OCI-LY7 (cell line): ENCODE measurements around the gene HES4. TPM values are rescaled to one million over a fixed set of nuclear protein-coding genes. Genes with fewer than 3 reads are reported as not detected.
"Not testable (repeated sequence)": the region's sequence is repeated elsewhere in the genome, so short reads cannot be mapped to it uniquely, and the experiment has no call there.

Experiments
- BruUV-seq: library from RNA; stranded (reverse); fragments of 400-500 nt; replicated peaks from 2 replicates; lab custom pipeline; 2021; lab: Mats Ljungman, UMichigan
- CTCF ChIA-PET: fragments of 300-600 bp; sonication (Branson Sonifier 250); formaldehyde crosslinking; loops from one replicate; lab custom pipeline; 2022; ENCODE audit warnings: antibody characterized with exemption; ENCODE audit not compliant: unreplicated experiment; lab: Charles Lee
- POLR2A ChIA-PET: fragments of 300-600 bp; sonication (Branson Sonifier 250); formaldehyde crosslinking; loops from one replicate; lab custom pipeline; 2022; ENCODE audit warnings: antibody characterized with exemption; lab: Charles Lee
- DNase-seq: peaks from one replicate; pipeline ENCODE4 v3.0.0-alpha.2; 2015; ENCODE audit warnings: low spot score
- H2AFZ ChIP-seq: fragments of 200-600 bp; sonication (generic), shearing (Covaris generic); 2 replicates; pipeline ENCODE4 v1.6.1; 2014; ENCODE audit warnings: mild to moderate bottlenecking, antibody characterized with exemption, low read length, moderate library complexity
- H3K27ac ChIP-seq: fragments of 200-600 bp; sonication (generic); 2 replicates; pipeline ENCODE4 v1.5.1; 2014; ENCODE audit warnings: mixed run types, low read depth, mild to moderate bottlenecking, moderate library complexity, low read length, inconsistent platforms; ENCODE audit not compliant: poor library complexity, severe bottlenecking
- H3K36me3 ChIP-seq: fragments of 200-600 bp; sonication (generic); 2 replicates; pipeline ENCODE4 v1.6.1; 2014; ENCODE audit warnings: mild to moderate bottlenecking, antibody characterized with exemption, low read length, moderate library complexity, mixed read lengths; ENCODE audit not compliant: insufficient read depth
- H3K4me1 ChIP-seq: fragments of 200-600 bp; sonication (generic); 2 replicates; pipeline ENCODE4 v1.5.1; 2014; ENCODE audit warnings: mild to moderate bottlenecking, low read length; ENCODE audit not compliant: insufficient read depth, poor library complexity, severe bottlenecking
- H3K4me2 ChIP-seq: fragments of 200-600 bp; sonication (generic); 2 replicates; pipeline ENCODE4 v1.6.1; 2014; ENCODE audit warnings: mild to moderate bottlenecking, low read length
- H3K4me3 ChIP-seq: fragments of 200-600 bp; sonication (generic); 2 replicates; pipeline ENCODE4 v1.5.1; 2014; ENCODE audit warnings: mild to moderate bottlenecking, low read depth, low read length; ENCODE audit not compliant: poor library complexity, severe bottlenecking
- H3K79me2 ChIP-seq: fragments of 200-600 bp; sonication (generic); 2 replicates; pipeline ENCODE4 v1.6.1; 2016; ENCODE audit warnings: low read depth, mild to moderate bottlenecking, low read length, moderate library complexity, mixed read lengths; ENCODE audit not compliant: insufficient read depth
- H3K9me2 ChIP-seq: fragments of 200-600 bp; sonication (generic); 2 replicates; pipeline ENCODE4 v1.6.1; 2016; ENCODE audit warnings: mild to moderate bottlenecking, low read length, mixed read lengths; ENCODE audit not compliant: insufficient read depth
- H3K9me3 ChIP-seq: fragments of 200-600 bp; sonication (generic); 2 replicates; pipeline ENCODE4 v1.6.1; 2014; ENCODE audit warnings: mild to moderate bottlenecking, mixed run types, low read length, mixed read lengths
- H4K20me1 ChIP-seq: fragments of 200-600 bp; sonication (generic); 2 replicates; pipeline ENCODE4 v1.6.1; 2014; ENCODE audit warnings: mild to moderate bottlenecking, antibody characterized with exemption, low read length, moderate library complexity, mixed read lengths; ENCODE audit not compliant: insufficient read depth
- EZH2phosphoT487 ChIP-seq: fragments of 200-600 bp; sonication (generic); IDR thresholded peaks from 2 replicates; pipeline ENCODE4 v1.6.1; 2018; ENCODE audit warnings: low read depth, borderline replicate concordance, mild to moderate bottlenecking, mixed run types, antibody characterized with exemption, low read length, moderate library complexity, mixed read lengths
- intact Hi-C: fragments of 100-400 bp; cut with micrococcal nuclease; formaldehyde crosslinking; loops from one replicate; pipeline ENCODE4 v1.10.0; 2022; ENCODE audit not compliant: unreplicated experiment
- total RNA-seq, 2 experiments: library from RNA; depleted of rRNA in 1 of 2; stranded (reverse); fragments of >200 nt in 1 of 2; shearing (Covaris generic) in 1 of 2; gene quantifications; 2 replicates each; pipeline ENCODE4 v1.2.3, GENCODE V29; 2014 to 2022
- TF ChIP-seq, protein P1 (sequence below): fragments of 200-600 bp; sonication (generic); conservative IDR thresholded peaks from 2 replicates; pipeline ENCODE4 v1.5.1; 2014; ENCODE audit warnings: mild to moderate bottlenecking, antibody characterized with exemption, low read length, moderate library complexity, mixed read lengths

Gene HES4
- total RNA-seq, 2 experiments from 2014 or later: not detected

DNA sequence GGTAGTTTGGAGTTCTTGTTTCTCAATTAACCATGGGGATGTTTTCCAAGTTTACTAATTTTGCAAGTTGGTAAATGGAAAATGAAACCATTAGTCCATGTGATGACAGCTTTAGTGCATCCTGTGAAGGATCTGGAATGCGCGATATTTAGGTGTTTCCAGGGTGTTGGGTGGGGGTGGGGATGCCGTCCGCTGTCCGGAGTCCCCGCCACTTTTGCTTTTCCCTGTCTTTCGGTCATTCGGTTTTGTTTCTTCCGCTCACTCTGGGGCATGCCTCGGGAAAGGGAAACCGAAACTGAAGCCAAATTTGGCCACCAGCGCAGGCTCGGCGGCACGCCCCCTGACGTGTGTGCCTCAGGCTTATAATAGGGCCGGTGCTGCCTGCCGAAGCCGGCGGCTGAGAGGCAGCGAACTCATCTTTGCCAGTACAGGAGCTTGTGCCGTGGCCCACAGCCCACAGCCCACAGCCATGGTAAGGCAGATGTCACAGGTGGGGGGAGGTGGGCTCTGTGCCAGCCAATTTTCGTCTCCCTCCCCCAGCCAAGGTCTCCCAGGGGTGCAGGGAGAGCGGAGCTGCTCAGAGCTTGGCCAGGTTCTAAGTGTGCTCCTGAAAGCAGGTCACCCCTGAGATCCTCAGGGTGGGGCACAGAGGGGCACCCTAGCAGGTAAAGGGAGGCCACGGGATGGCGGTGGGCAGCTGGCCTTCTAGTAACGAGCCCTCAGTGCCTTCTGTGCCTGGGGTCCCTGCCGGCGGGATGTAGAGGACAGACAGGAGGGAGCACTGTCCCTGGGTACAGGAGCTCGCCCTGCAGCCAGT lies 13.4 kb upstream of the HES4 start, which contains the start of gene ISG15:
ISG15 (plus strand) TSS at position 393 of the 817 bp plus-strand sequence; CDS start at position 470, 77 bp downstream.
- Histone ChIP-seq H3K36me3 (no peaks in the 10 kb centered on the region), H3K9me2 (no peaks in the 10 kb centered on the region), H3K4me2 (peak within 1 kb of the TSS; percentile 85), H3K79me2 (no peaks in the 10 kb centered on the region), H3K4me1 (peaks cover 22% of the 10 kb centered on the region), H3K27ac (peak within 1 kb of the TSS; percentile 63), H3K9me3 (0 out of 2 replicates have a peak, but pooled peaks cover 3% of the 10 kb centered on the region), H3K4me3 (peak within 1 kb of the TSS; percentile 75), H2AFZ (peak within 1 kb of the TSS; percentile 98), H4K20me1 (no peaks in the 10 kb centered on the region)
- TF ChIP-seq EZH2phosphoT487: no peak
- TF ChIP-seq, protein P1, sequence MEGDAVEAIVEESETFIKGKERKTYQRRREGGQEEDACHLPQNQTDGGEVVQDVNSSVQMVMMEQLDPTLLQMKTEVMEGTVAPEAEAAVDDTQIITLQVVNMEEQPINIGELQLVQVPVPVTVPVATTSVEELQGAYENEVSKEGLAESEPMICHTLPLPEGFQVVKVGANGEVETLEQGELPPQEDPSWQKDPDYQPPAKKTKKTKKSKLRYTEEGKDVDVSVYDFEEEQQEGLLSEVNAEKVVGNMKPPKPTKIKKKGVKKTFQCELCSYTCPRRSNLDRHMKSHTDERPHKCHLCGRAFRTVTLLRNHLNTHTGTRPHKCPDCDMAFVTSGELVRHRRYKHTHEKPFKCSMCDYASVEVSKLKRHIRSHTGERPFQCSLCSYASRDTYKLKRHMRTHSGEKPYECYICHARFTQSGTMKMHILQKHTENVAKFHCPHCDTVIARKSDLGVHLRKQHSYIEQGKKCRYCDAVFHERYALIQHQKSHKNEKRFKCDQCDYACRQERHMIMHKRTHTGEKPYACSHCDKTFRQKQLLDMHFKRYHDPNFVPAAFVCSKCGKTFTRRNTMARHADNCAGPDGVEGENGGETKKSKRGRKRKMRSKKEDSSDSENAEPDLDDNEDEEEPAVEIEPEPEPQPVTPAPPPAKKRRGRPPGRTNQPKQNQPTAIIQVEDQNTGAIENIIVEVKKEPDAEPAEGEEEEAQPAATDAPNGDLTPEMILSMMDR: no peak
- BruUV-seq: no TSS peak
- ChIA-PET POLR2A (interaction anchor here (0.5 to 1.6 kb wide), 3 partner anchors 10 to 1101 kb away, joined by 3 read pairs; no protein-coding TSS in a partner anchor), CTCF (interaction anchor here (1.4 kb wide), 1 partner anchor 51 kb away, joined by 4 read pairs; no protein-coding TSS in a partner anchor)
- peak; percentile 90 for DNase-seq
- intact Hi-C loops: no loop called here

DNA sequence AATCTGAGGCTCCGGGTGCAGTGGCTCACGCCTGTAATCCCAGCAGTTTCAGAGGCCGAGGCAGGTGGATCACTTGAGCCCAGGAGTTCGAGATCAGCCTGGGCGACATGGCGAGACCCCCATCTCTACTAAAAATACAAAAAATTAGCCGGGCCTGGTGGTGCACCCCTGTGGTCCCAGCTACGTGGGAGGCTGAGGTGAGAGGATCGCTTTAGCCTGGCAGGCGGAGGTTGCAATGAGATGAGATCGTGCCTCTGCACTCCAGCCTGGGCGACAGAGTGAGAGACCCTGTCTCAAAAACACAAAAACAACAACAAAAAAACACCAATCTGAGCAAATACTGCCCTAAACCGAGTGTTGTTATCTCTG lies 12.8 kb upstream of the HES4 start:
- H3K36me3 ChIP-seq, H4K20me1 ChIP-seq, intact Hi-C loops, H3K9me2 ChIP-seq, POLR2A ChIA-PET, H3K9me3 ChIP-seq, H3K79me2 ChIP-seq, DNase-seq: not testable (repeated sequence)
- CTCF ChIA-PET: interaction anchor here (1.4 kb wide), 1 partner anchor 51 kb away, joined by 4 read pairs; no protein-coding TSS in a partner anchor
- Histone ChIP-seq H3K27ac (peak overlapping the region; percentile 63), H3K4me2 (peak overlapping the region; percentile 85), H3K4me3 (peak overlapping the region; percentile 75), H3K4me1 (peaks cover 22% of the 10 kb centered on the region), H2AFZ (peak overlapping the region; percentile 98)
- BruUV-seq: TSS peak; percentile 87

DNA sequence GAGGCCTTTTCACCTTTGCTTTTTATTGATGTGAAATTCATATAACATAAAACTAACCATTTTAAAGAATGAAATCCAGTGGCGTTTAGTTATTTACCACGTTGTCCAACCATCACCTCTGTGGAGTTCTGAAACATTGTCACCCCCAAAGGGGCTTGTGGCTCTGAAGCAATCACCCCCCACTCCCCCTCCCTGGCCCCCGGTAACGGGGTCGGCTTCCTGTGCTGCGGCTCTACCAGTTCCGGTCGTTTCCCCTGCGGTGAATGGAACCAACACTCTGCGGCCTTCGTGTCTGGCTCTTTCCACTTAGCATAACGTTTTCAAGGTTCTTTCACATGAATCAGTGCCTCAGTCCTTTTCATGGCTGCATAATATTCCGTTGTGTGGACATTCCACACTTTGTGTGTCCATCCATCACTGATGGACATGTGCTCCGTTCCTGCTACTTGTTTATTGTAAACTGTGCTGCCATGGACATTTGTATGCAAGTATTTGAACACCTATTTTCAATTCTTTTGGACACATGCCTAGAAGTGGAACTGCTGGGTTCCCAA lies 11.6 kb upstream of the HES4 start:
- no peak for DNase-seq
- CTCF ChIA-PET: no interaction called here
- no peak overlapping the region for H3K27ac ChIP-seq
- no peaks in the 10 kb centered on the region for H4K20me1 ChIP-seq
- no peak overlapping the region for H3K4me2 ChIP-seq
- no peaks in the 10 kb centered on the region for H3K36me3 ChIP-seq
- H3K9me3 ChIP-seq: 0 out of 2 replicates have a peak, but pooled peaks cover 3% of the 10 kb centered on the region
- H3K79me2 ChIP-seq: no peaks in the 10 kb centered on the region
- no peak for TF ChIP-seq EZH2phosphoT487
- TF ChIP-seq, protein P1: no peak
- no peak overlapping the region for H3K4me3 ChIP-seq
- no peak overlapping the region for H2AFZ ChIP-seq
- POLR2A ChIA-PET: no interaction called here
- intact Hi-C loops: no loop called here
- no TSS peak for BruUV-seq
- H3K4me1 ChIP-seq: peaks cover 22% of the 10 kb centered on the region
- no peaks in the 10 kb centered on the region for H3K9me2 ChIP-seq

DNA sequence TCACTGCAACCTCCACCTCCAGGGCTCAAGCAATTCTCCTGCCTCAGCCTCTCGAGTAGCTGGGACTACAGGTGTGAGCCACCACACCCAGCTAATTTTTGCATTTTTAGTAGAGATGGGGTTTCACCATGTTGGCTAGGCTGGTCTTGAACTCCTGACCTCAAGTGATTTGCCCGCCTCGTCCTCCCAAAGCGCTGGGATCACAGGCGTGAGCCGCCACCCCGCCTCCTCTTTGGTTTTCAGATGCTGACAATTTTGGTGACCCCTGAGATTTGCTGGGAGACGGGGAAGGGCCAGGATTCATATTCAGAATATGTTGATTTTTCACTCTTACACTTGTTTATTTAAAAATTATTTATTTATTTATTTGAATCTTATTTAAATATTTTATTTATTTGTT lies 10.2 kb upstream of the HES4 start:
- H3K4me2 ChIP-seq, H3K27ac ChIP-seq, DNase-seq, H2AFZ ChIP-seq, H3K36me3 ChIP-seq, H3K9me2 ChIP-seq, H3K4me3 ChIP-seq, BruUV-seq, H4K20me1 ChIP-seq, intact Hi-C loops, H3K79me2 ChIP-seq, POLR2A ChIA-PET, CTCF ChIA-PET, H3K9me3 ChIP-seq: not testable (repeated sequence)
- peaks cover 18% of the 10 kb centered on the region for H3K4me1 ChIP-seq
